GM21367 (cell line): ENCODE data around the gene BLOC1S2.
A peak's percentile ranks its signal among the peaks of the same experiment; 100 is the strongest.
"Not testable (repeated sequence)": the region's sequence is repeated elsewhere in the genome, so short reads cannot be mapped to it uniquely, and the experiment has no call there.

ENCODE experiments used
- ATAC-seq: cut with Tn5 transposase; IDR thresholded peaks from one replicate; pipeline ENCODE4 v1.9.1; 2021; ENCODE audit not compliant: unreplicated experiment

BLOC1S2 gene

DNA sequence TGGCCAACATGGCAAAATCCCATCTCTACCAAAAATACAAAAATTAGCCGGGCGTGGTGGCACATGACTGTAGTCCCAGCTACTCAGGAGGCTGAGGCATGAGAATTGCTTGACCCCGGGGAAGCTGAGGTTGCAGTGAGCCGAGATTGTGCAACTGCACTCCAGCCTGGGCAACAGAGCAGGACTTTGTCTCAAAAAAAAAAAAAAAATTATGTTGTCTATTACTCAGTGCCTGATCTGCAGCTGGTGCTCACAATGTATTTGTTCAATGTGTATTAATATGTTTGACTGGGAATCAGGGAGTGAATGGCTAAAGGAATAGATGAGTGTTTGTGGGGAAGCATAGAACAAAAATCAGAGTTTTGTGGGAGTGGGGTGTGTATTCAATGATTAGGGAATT, 5.8 kb upstream of the BLOC1S2 start:
- ATAC-seq, result not testable (repeated sequence)

DNA sequence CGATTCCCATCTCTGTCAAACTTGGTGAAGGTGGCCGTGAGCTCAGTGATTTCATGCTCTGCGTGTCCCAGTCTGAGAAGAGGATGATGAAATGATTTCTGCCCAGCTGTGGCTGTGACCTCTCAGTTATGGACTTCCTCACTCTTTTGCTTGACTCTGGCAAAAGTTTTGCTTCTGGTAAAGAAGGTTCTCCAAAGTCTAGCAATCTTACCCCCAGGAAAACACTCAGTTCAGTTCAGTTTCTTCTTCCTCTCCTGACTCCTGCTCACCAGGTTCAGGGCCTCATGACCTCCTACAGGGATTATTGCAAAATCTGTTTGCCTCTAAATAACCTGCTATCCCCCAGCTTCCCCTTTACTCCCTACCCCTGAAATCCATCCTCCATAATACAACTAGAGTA, 4.9 kb upstream of the BLOC1S2 start:
- ATAC-seq, result no peak

DNA sequence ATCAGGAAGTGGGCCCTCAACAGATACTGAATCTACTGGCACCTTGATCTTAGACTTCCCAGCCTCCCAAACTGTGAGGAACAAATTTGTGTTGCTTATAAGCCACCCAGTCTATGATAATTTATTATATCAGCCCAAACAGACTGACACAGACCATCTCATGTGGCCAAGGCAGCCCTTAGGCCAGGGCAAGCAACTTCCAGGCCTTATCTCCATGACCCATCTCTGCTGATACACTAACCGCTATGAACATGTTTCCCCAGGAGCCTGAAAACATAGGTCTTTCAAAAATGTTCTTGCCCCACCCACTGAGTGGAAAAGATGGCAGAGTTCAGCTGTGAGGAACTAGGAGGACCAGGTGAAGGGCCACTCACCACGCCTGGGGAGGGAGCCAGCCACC, 3.2 kb upstream of the BLOC1S2 start:
- ATAC-seq, result no peak

DNA sequence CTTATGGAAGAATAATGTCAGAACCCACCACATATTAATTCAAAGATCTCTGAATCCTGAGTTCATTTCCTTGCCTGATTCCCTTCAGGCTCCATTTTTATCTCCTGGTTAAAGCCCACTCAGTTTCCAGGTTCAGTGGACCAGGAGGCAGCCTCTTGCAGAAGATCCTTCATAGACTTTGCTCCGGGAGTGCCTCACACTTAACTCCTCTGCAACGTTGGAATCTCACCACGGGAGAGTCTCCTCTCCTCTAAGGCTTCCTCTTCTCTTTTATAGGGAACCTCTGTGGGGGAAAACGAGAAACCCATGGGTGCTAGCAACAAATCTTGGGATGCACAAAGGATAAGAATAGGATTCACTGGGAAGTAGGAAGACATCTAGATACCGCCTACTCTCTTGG, 1.7 kb upstream of the BLOC1S2 start:
- ATAC-seq, result no peak

DNA sequence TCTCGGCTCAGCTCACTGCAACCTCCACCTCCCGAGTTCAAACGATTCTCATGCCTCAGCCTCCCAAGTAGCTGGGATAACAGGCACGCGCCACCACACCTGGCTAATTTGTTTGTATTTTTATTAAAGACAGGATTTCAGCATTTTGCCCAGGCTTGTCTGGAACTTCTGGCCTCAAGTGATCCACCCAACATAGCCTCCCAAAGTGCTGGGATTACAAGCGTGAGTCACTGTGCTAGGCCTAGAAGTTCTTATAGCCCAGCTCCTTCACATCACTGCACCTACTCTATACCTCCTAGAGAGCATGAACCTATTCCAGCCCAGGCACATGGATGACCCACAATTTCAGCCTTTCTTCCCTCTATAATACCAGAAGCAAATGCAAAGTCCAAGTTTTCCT, 1.3 kb upstream of the BLOC1S2 start:
- no peak for ATAC-seq

DNA sequence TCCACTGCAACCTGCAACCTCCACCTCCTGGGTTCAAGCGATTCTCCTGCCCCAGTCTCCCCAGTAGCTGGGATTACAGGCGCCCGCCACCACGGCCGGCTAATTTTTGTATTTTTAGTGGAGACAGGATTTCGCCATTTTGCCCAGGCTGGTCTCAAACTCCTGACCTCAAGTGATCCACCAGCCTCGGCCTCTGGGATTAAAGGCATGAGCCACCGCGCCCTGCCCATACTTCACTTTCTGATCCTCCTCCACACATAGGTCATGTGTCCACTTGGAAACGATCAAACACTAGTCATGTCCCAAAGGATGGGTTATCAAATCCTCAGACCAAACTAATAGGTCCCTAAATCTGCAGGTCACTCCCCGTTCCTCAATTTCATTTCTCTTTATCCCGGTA, 1.2 kb downstream of the BLOC1S2 start:
- ATAC-seq, result not testable (repeated sequence)

DNA sequence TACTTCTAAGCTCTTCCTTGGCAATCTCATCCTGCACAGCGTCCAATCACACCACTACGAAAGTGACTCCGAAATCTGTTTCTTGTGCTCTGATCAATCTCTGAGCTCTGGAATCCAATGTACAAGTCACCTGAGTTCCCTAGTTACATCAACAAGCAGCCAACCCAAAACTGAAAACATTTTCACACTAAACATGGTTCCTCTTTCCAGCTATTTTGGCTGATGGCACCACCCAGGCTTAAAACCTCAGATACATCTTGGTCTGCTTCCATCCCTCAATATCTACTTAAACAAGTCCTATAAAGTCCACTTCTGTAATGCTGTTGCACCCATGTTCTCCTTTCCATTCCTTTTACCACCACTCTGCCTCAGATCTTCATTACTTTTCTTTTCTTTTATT, 3.6 kb downstream of the BLOC1S2 start:
- no peak for ATAC-seq

DNA sequence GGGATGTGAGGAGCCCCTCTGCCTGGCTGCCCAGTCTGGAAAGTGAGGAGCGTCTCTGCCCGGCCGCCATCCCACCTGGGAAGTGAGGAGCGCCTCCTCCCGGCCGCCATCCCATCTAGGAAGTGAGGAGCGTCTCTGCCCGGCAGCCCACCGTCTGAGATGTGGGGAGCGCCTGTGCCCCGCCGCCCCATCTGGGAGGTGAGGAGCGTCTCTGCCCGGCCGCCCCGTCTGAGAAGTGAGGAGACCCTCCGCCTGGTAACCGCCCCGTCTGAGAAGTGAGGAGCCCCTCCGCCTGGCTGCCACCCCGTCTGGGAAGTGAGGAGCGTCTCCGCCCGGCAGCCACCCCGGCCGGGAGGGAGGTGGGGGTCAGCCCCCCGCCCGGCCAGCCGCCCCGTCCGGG, 9.5 kb downstream of the BLOC1S2 start:
- not testable (repeated sequence) for ATAC-seq

DNA sequence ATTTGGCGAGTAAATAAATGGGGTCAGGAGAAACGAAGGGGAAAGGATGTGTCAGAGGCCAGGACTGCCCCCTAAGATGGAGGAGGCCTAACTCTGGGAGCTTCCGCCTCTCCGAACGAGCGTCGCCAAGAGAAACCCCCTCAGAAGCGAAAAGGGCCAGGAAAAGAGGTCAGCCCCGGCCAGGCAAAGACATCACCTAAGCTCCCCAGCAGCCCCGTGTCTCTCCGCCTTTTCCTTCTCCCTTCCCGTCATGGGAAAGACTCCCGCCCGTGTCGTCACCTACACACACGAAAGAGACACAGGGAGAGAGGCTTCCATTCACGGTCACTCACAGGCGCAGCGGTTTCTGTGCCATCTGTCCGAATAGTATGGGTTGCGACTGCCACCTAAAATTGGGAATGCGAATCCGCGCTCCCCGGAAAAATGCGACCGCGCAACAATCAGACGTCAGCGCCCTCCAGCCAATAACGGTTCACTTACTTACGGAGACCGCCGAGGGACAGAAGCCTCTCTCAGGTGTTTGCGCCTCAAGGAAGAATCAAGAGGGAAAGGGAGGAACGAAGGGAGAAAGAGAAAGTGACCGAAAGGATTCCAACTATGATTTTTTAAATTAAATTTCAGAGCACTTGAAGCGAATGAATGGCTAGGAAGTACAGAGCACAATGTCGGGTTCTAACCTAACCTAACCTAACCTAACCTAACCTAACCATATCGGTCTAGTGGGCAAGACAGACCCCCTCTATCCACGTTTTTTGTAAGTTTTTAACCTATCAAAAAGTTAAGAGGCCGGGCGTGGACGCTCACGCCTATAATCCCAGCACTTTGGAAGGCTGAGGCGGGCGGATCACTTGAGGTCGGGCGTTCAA, 19.0 kb downstream of the BLOC1S2 start, which contains the start of gene CWF19L1:
CWF19L1 (minus strand) TSS at position 400 of the 866 bp plus-strand sequence; CDS start at position 355, 45 bp downstream.
- ATAC-seq, result peak; percentile 52

DNA sequence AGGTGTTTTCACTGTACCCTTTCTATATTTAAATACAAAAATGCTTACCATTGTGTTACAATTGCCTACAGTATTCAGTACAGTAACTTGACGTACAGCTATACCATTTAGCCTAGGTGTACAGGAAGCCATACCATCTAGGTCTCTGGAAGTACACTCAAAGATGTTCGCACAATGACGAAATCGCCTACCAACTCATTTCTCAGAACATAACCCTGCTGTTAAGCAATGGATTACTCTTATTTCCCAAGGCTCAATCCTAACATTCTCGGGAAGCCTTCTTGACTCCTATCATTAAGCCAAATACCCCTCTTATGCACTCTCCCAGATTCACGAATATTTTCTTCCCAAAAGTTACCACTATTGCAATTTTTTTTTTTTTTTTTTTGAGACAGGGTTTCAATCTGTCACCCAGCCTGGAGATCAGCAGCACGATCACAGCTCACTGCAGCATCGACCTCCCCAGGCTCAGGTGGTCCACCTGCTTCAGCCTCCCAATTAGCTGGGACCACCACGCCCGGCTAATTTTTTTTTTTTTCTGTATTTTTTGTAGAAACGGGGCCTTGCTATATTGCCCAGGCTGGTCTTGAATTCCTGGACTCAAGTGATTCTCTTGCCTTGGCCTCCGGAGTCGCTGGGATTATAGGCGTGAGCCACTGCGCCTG, 20.5 kb downstream of the BLOC1S2 start:
- no peak for ATAC-seq

DNA sequence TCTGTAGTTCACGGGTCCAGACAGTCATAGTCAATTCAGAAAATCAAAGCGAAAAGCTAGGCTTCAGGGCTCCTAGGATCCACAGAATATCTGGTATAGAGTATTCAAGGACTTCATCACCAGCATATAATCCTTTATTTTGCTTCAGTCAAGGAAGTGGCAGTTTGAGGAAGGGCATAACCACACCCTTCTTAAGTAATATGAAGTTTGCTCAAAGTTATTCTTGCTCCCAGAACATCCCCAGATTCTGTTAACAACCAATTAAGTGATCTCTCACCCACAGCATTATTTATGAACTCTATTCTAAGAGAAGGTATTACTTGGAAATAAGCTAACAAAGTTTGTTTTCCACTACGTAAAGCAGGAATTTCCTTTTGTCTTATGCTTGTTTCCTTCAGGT, 32.3 kb downstream of the BLOC1S2 start:
- ATAC-seq, result no peak

DNA sequence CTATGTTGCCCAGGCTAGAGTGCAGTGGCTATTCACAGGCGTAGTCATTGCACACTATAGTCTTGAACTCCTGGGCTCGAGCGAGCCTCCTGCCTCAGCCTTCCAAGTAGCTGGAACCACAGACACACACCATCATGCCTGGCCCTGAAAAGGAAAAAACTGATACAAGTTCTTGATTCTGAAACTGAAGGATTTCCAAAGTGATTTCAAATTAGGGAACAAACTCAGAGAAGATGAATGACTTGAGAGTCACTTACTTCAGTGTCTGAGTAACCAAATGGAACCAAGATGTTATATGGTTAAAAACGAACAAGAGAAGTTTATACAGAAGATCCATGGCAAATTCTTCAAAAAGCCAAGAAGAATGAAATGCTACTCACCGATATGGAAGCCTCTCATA, 33.4 kb downstream of the BLOC1S2 start:
- no peak for ATAC-seq

DNA sequence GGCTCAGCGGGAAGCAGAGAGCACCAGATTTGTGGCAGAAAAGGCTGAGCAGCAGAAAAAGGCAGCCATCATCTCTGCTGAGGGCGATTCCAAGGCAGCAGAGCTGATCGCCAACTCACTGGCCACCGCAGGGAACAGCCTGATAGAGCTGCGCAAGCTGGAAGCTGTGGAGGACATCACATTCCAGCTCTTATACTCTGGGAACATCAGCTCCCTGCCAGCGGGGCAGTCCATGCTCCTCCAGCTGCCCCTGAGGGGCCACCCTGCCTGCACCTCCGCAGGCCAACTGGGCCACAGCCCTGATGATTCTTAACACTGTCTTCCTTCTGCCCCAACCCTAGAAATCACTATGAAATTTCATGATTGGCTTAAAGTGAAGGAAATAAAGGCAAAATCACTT, 37.7 kb downstream of the BLOC1S2 start:
- no peak for ATAC-seq

DNA sequence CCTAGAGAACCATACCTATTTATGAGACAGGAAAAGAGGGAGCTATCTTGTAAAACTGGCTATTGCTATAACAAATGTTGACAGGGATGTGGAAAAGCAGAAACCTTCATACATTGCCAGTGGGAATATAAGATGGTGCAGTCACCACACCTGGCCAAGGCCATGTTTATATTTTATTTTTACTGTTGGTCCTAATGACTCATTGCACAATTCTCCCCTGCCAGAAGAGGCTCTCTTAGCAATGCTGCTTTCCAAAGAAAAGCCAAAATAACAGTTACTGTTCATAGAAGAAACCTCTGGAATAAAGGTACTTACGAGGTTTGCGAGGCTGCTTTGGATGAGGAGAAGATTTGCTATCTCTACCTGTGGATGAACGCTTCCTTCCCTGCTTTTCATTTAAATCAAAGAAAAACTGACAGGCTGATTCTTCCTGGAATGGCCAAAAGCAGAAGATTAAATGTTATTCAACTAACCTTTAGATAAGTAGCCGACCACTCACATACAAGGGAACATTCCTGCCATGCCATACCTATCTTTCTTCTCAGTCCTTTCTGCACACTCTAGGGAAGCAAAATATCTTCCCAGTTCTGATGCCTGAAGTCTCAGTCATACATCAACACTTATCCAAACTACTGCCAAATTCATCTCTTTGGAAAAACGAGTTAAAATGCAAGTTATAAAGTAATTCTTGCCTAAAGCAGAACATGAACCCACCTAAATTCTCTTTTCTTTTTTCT, 40.8 kb downstream of the BLOC1S2 start:
- ATAC-seq, result no peak

DNA sequence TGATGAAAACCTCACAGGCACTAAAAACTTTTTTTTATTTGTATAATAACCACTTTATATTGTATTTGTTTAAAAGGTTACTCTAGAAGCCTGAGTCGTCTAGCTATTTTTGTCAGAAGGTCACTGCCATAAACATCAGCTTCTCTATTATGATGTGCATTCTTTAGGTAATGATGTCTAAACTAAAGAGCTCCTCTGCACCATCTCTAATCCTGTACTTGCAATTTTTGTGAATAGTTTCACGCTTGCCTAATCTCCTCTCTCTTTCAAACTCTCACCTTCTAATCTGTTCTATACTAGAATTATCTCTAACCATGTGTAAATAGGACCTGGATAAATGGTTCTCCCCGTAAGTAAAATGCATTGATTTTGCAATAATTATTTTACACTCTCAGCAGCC, 46.6 kb downstream of the BLOC1S2 start:
- no peak for ATAC-seq

DNA sequence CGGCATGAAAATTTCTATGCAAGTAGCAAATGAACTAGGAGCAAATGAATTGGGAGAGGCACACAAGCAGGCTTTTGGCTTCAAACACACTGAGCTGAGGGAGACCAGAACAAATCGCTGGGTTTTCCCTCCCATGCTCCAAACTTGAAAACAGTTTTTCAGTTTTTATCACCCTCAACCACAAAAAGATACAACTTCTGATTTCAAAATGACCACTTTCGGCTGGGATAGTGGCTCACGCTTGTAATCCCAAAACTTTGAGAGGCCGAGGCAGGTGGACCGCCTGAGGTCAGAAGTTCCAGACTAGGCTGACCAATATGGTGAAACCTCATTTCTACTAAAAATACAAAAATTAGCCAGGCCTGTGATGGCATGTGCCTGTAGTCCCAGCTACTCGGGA, 48.1 kb downstream of the BLOC1S2 start:
- no peak for ATAC-seq

DNA sequence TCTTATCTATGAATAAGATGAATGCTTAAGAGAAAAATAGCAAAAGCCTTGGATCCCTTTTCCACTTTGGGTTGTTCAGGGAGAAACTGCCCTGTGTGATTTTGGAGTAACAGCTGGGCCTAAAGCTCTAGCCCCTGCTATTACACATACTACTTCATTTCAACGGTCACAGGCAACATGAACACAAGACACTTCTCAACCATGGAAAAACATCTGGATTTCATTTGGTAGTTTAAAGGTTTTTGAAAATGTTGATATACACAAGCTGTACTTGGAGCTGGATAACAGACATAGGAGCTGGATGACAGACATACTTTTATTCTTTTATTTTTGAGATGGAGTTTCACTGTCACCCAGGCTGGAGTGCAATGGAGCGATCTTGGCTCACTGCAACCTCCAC, 54.4 kb downstream of the BLOC1S2 start:
- ATAC-seq, result no peak

DNA sequence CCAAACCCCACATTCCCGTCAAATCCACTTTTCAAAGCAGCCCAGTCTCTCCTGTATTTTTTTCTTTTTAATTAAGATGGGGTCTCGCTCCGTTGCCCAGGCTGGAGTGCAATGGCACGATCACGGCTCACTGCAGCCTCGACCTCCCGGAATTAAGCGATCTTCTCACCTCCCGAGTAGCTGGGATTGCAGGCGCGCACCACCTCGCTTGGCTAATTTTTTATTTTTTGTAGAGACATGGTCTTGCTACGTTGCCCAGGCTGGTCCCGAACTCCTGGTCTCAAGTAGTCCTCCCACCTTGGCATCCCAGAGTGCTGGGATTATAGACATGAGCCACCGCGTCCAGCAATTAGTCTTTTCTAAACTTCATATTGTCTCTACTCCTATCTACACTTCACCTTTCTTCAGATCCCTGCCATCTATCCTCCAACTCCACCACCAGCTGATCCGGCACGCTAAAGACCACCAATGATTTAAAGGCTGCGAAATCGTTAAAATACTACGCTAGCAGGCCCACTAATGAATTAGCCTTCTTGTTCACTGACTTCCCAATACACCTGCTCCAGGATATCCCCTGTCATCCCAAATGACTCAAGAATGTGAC, 56.6 kb downstream of the BLOC1S2 start:
- no peak for ATAC-seq

DNA sequence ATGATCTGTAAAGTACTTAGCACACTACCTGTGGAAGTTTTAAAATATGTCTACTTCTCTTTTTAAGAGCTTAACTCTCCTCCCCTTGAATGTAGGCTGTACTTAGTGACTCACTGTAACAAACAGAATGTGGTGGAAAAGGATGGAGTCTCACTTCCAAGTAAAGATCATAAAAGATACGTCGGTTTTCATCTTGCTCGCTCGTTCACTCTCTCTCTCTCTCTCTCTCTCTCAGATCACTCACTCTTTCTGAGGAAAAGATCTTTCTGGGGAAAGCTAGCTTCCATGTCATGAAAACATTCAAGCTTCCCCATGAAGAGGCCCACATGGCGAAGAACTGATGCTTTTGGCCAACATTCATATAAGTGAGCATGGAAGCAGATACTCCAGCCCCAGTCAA, 62.6 kb downstream of the BLOC1S2 start:
- ATAC-seq, result no peak
